GM21619 (cell line): Measurements from ENCODE around the gene SLCO3A1.

Experiments
- ATAC-seq: cut with Tn5 transposase; IDR thresholded peaks from one replicate; pipeline ENCODE4 v1.9.1; 2021; ENCODE audit not compliant: unreplicated experiment

Gene SLCO3A1

GRCh38 chr15:92092289-92093105 is 239.0 kb downstream of the SLCO3A1 start:
- no peak for ATAC-seq

GRCh38 chr15:92095693-92096092 is 242.2 kb downstream of the SLCO3A1 start:
- ATAC-seq: peak; percentile 79

- ATAC-seq: peak; percentile 57
Measured at GRCh38 chr15:92097474-92098178, 244.1 kb downstream of the SLCO3A1 start.

- no peak for ATAC-seq
Measured at GRCh38 chr15:92098869-92099268, 245.4 kb downstream of the SLCO3A1 start.

- no peak for ATAC-seq
Measured at GRCh38 chr15:92100301-92100700, 246.8 kb downstream of the SLCO3A1 start.

GRCh38 chr15:92100751-92101150 is 247.2 kb downstream of the SLCO3A1 start:
- ATAC-seq: no peak

- ATAC-seq: peak; percentile 52
Measured at GRCh38 chr15:92101708-92102394, 248.3 kb downstream of the SLCO3A1 start.

GRCh38 chr15:92102395-92102755 is 248.9 kb downstream of the SLCO3A1 start:
- ATAC-seq: peak; percentile 30

GRCh38 chr15:92104072-92104471 is 250.6 kb downstream of the SLCO3A1 start:
- ATAC-seq: no peak

GRCh38 chr15:92105611-92106010 is 252.1 kb downstream of the SLCO3A1 start:
- ATAC-seq: no peak

GRCh38 chr15:92107510-92107909 is 254.0 kb downstream of the SLCO3A1 start:
- no peak for ATAC-seq

- no peak for ATAC-seq
Measured at GRCh38 chr15:92109191-92109873, 255.8 kb downstream of the SLCO3A1 start.

GRCh38 chr15:92111291-92111690 is 257.8 kb downstream of the SLCO3A1 start:
- ATAC-seq: no peak

GRCh38 chr15:92111751-92112150 is 258.2 kb downstream of the SLCO3A1 start:
- no peak for ATAC-seq

GRCh38 chr15:92112180-92112579 is 258.7 kb downstream of the SLCO3A1 start:
- ATAC-seq: no peak

GRCh38 chr15:92112711-92113110 is 259.2 kb downstream of the SLCO3A1 start:
- no peak for ATAC-seq

- ATAC-seq: no peak
Measured at GRCh38 chr15:92113832-92114231, 260.3 kb downstream of the SLCO3A1 start.

- ATAC-seq: no peak
Measured at GRCh38 chr15:92115834-92116233, 262.3 kb downstream of the SLCO3A1 start.

GRCh38 chr15:92116330-92116729 is 262.8 kb downstream of the SLCO3A1 start:
- no peak for ATAC-seq

GRCh38 chr15:92117261-92117731 is 263.8 kb downstream of the SLCO3A1 start:
- ATAC-seq: no peak
